Endothelial cell of umbilical vein (primary cell): Measurements from ENCODE around the gene DNAJA4. TPM values are rescaled to one million over a fixed set of nuclear protein-coding genes. Genes with fewer than 3 reads are reported as not detected.

Experiments
- BruUV-seq: library from RNA; stranded (reverse); fragments of 400-500 nt; replicated peaks from 2 replicates; lab custom pipeline; 2021; lab: Mats Ljungman, UMichigan
- CTCF ChIA-PET: fragments of 300-600, 350-600 bp; sonication (Branson Sonifier 250); formaldehyde crosslinking; loops from one replicate; lab custom pipeline; 2021; ENCODE audit warnings: antibody characterized with exemption, inconsistent platforms; lab: Charles Lee
- POLR2A ChIA-PET: fragments of 300-600, 350-600 bp; sonication (Branson Sonifier 250); formaldehyde crosslinking; loops from one replicate; lab custom pipeline; 2021; ENCODE audit warnings: antibody characterized with exemption, inconsistent platforms; lab: Charles Lee
- DNase-seq: peaks from one replicate; pipeline ENCODE4 v3.0.0-alpha.2; 2011; ENCODE audit warnings: low read depth, low spot score
- FAIRE-seq: peaks from 2 replicates; lab custom pipeline; 2011; peaks lifted over from hg19 to GRCh38; lab: Jason Lieb, UNC
- H2AFZ ChIP-seq: 2 replicates; pipeline ENCODE4 v1.6.0; 2012; ENCODE audit warnings: low read depth, low read length, control low read depth, inconsistent platforms
- H3K27ac ChIP-seq: 2 replicates; pipeline ENCODE4 v1.5.1; 2011; ENCODE audit warnings: low read depth, mild to moderate bottlenecking, control low read depth, low read length, moderate library complexity; ENCODE audit not compliant: insufficient read depth
- H3K27me3 ChIP-seq, 2 experiments: 2 replicates each; pipeline versions ENCODE4 v1.6.0 to v1.6.1; 2011; ENCODE audit warnings: low read length in 2 of 2, mixed read lengths in 1 of 2; ENCODE audit not compliant: control insufficient read depth in 2 of 2, insufficient read depth in 2 of 2
- H3K36me3 ChIP-seq, 2 experiments: 2 replicates in 1 of 2; 3 replicates in 1 of 2; pipeline ENCODE4 v1.5.1; 2011; ENCODE audit warnings: low read length in 2 of 2, mild to moderate bottlenecking in 1 of 2, moderate library complexity in 1 of 2; ENCODE audit not compliant: control insufficient read depth in 2 of 2, insufficient read depth in 2 of 2; ENCODE audit errors: extremely low read depth in 1 of 2
- H3K4me1 ChIP-seq: 3 replicates; pipeline ENCODE4 v1.5.1; 2011; ENCODE audit warnings: mild to moderate bottlenecking, low read length; ENCODE audit not compliant: control insufficient read depth, insufficient read depth; ENCODE audit errors: extremely low read depth
- H3K4me2 ChIP-seq: 2 replicates; pipeline ENCODE4 v1.6.1; 2011; ENCODE audit warnings: low read length, control low read depth, mixed read lengths; ENCODE audit not compliant: insufficient read depth
- H3K4me3 ChIP-seq, 3 experiments: fragments of 200-600 bp in 1 of 3; sonication (generic), shearing (Covaris generic) in 1 of 3; replicated peaks in 1 of 3; 2 replicates each; pipeline ENCODE4 v1.5.1; 2011 to 2016; ENCODE audit warnings: control low read depth in 3 of 3, low read length in 3 of 3, mild to moderate bottlenecking in 2 of 3, inconsistent platforms in 1 of 3, low read depth in 1 of 3, moderate library complexity in 1 of 3; ENCODE audit not compliant: insufficient read depth in 1 of 3
- H3K79me2 ChIP-seq: 2 replicates; pipeline ENCODE4 v1.6.0; 2012; ENCODE audit warnings: low read length, inconsistent platforms; ENCODE audit not compliant: control insufficient read depth, insufficient read depth
- H3K9ac ChIP-seq: replicated peaks from 2 replicates; pipeline ENCODE3; 2011; ENCODE audit warnings: low read length, control low read depth; ENCODE audit not compliant: insufficient read depth; ENCODE audit errors: extremely low read depth
- H3K9me1 ChIP-seq: replicated peaks from 3 replicates; pipeline ENCODE4 v1.6.0; 2011; ENCODE audit warnings: mild to moderate bottlenecking, low read length; ENCODE audit not compliant: control insufficient read depth, insufficient read depth; ENCODE audit errors: extremely low read depth
- H3K9me3 ChIP-seq: replicated peaks from 2 replicates; pipeline ENCODE4 v1.5.1; 2012; ENCODE audit warnings: low read length, inconsistent platforms; ENCODE audit not compliant: control insufficient read depth, insufficient read depth
- H4K20me1 ChIP-seq: replicated peaks from 2 replicates; pipeline ENCODE3; 2011; ENCODE audit warnings: mild to moderate bottlenecking, low read length; ENCODE audit not compliant: control insufficient read depth, insufficient read depth; ENCODE audit errors: extremely low read depth
- CTCF ChIP-seq, 2 donors: IDR thresholded peaks; 1 replicate in 1 of 2; 2 replicates in 1 of 2; pipeline ENCODE4 v1.5.1; 2011; ENCODE audit warnings: low read length in 2 of 2, mild to moderate bottlenecking in 2 of 2, moderate library complexity in 2 of 2, control low read depth in 1 of 2, inconsistent platforms in 1 of 2, low read depth in 1 of 2; ENCODE audit not compliant: insufficient read depth in 1 of 2; ENCODE audit errors: extremely low read depth in 1 of 2
- EZH2 ChIP-seq: IDR thresholded peaks from 2 replicates; pipeline ENCODE4 v1.6.1; 2012; ENCODE audit warnings: borderline replicate concordance, low read depth, mild to moderate bottlenecking, moderate library complexity, low read length, inconsistent platforms; ENCODE audit not compliant: severe bottlenecking
- FOS ChIP-seq: IDR thresholded peaks from 2 replicates; pipeline ENCODE4 v1.6.1; 2011; ENCODE audit warnings: mild to moderate bottlenecking, low read length, moderate library complexity, borderline replicate concordance; ENCODE audit not compliant: insufficient read depth
- GATA2 ChIP-seq: IDR thresholded peaks from 2 replicates; pipeline ENCODE4 v1.7.0; 2011; ENCODE audit warnings: low read depth, mild to moderate bottlenecking, moderate library complexity, mixed read lengths, low read length; ENCODE audit not compliant: insufficient read length, insufficient read depth
- JUN ChIP-seq: IDR thresholded peaks from 2 replicates; pipeline ENCODE4 v1.6.1; 2011; ENCODE audit warnings: borderline replicate concordance, low read depth; ENCODE audit not compliant: insufficient read length, insufficient read depth
- MAX ChIP-seq: IDR thresholded peaks from 2 replicates; pipeline ENCODE4 v1.6.1; 2011; ENCODE audit not compliant: insufficient read depth, insufficient read length
- MYC ChIP-seq: IDR thresholded peaks from one replicate; pipeline ENCODE4 v1.6.1; 2011; ENCODE audit warnings: mild to moderate bottlenecking, low read depth, low read length
- POLR2A ChIP-seq: IDR thresholded peaks from 2 replicates; pipeline ENCODE4 v1.6.1; 2012; ENCODE audit warnings: low read depth, mild to moderate bottlenecking, control low read depth, low read length
- POLR2AphosphoS5 ChIP-seq: IDR thresholded peaks from 2 replicates; pipeline ENCODE4 v1.6.1; 2012; ENCODE audit warnings: low read depth, mild to moderate bottlenecking, control low read depth, low read length, moderate library complexity; ENCODE audit not compliant: insufficient read depth
- dilution Hi-C: fragments of 300-500 bp; cut with MboI; formaldehyde crosslinking; loops from one replicate; pipeline ENCODE4 v1.15.0; 2019; ENCODE audit warnings: low sequenced_read_pairs; ENCODE audit not compliant: extremely low pct_ligation_motif_present
- intact Hi-C: fragments of 100-400 bp; cut with micrococcal nuclease; formaldehyde crosslinking; loops from one replicate; pipeline ENCODE4 v1.10.0; 2022
- polyA plus RNA-seq, 4 experiments: library from polyadenylated mRNA; depleted of rRNA in 3 of 4; stranded (reverse) in 3 of 4; unstranded in 1 of 4; fragments of >200 nt; gene quantifications; 2 replicates each; pipeline versions ENCODE4 v1.2.1 to v1.2.3, GENCODE V29; 2011 to 2012; ENCODE audit warnings: missing spikeins in 1 of 4
- total RNA-seq: library from RNA; stranded (reverse); gene quantifications from 2 replicates; pipeline ENCODE4 v1.2.3, GENCODE V29; 2021

The DNAJA4 gene
- total and polyA plus RNA-seq, 2 donors (not counting 3 experiments of a cell fraction or from before 2014, with no cell fraction given), result 17.3 to 21.3 TPM

- no peaks in the 10 kb centered on the region for H3K9me1 ChIP-seq
- no peak overlapping the region for H3K4me3 ChIP-seq
- H3K4me2 ChIP-seq, result no peak overlapping the region
- no peaks in the 10 kb centered on the region for H3K36me3 ChIP-seq
- ChIA-PET POLR2A (no interaction called here), CTCF (interaction anchor here (1.1 to 2.5 kb wide), 3 partner anchors 8 to 102 kb away, joined by 3 to 9 read pairs (median 5); no protein-coding TSS in a partner anchor)
- peaks cover 16% of the 10 kb centered on the region for H3K4me1 ChIP-seq
- intact Hi-C loops (no loop called here), dilution Hi-C loops (no loop called here)
- H3K9ac ChIP-seq, result no peak overlapping the region
- FAIRE-seq, result no peak
- no peak overlapping the region for H3K27ac ChIP-seq
- no peaks in the 10 kb centered on the region for H4K20me1 ChIP-seq
- H2AFZ ChIP-seq, result no peak overlapping the region
- no peaks in the 10 kb centered on the region for H3K9me3 ChIP-seq
- BruUV-seq, result no TSS peak
- TF ChIP-seq GATA2 (no peak), CTCF (IDR thresholded peaks at IDR 0.05; ENCODE audit: extremely low read depth in 1 of 2, insufficient read depth in 1 of 2, low read depth in 1 of 2, low read length in 2 of 2) (no peak), POLR2A (no peak), POLR2AphosphoS5 (no peak), FOS (no peak), MYC (no peak), EZH2 (no peak), JUN (no peak), MAX (no peak)
- H3K27me3 ChIP-seq, result no peaks in the 10 kb centered on the region
- H3K79me2 ChIP-seq, result no peaks in the 10 kb centered on the region
- no peak for DNase-seq
These were observed 56.7 kb downstream of the DNAJA4 start for GRCh38 chr15:78321041-78321570.
